GM12878 (cell line): ENCODE data around the gene DGKB. TPM values are rescaled to one million over a fixed set of nuclear protein-coding genes. Genes with fewer than 3 reads are reported as not detected.

Experiments
- ATAC-seq: fragments of 200-7000 bp; cut with Tn5 transposase; 3 replicates; pipeline ENCODE4 v1.9.1; 2020; ENCODE audit warnings: mild to moderate bottlenecking, moderate library complexity
- BruUV-seq: library from RNA; stranded (reverse); fragments of 400-500 nt; replicated peaks from 2 replicates; lab custom pipeline; 2021; lab: Mats Ljungman, UMichigan
- CTCF ChIA-PET: fragments of 300-600 bp; sonication (Branson Sonifier 250); formaldehyde crosslinking; extraction: SDS; loops from one replicate; lab custom pipeline; 2021; ENCODE audit warnings: inconsistent platforms; lab: Yijun Ruan, JAX
- POLR2A ChIA-PET: fragments of 350-600 bp; formaldehyde crosslinking; extraction: SDS; loops from one replicate; lab custom pipeline; 2021; ENCODE audit warnings: inconsistent platforms; lab: Charles Lee
- RAD21 ChIA-PET: fragments of 300-600 bp; sonication (Branson Sonifier 250); formaldehyde crosslinking; loops from one replicate; lab custom pipeline; 2023; ENCODE audit warnings: antibody characterized with exemption; ENCODE audit not compliant: unreplicated experiment; lab: Charles Lee
- SMC1A ChIA-PET: fragments of 300-600 bp; sonication (Branson Sonifier 250); formaldehyde crosslinking; loops from one replicate; lab custom pipeline; 2023; ENCODE audit not compliant: unreplicated experiment, uncharacterized antibody; lab: Charles Lee
- DNase-seq: peaks from one replicate; pipeline ENCODE4 v3.0.0-alpha.2; 2011; ENCODE audit warnings: low read depth, low spot score
- FAIRE-seq: peaks from 3 replicates; lab custom pipeline; 2011; peaks lifted over from hg19 to GRCh38; lab: Jason Lieb, UNC
- H2AFZ ChIP-seq: 2 replicates; pipeline ENCODE4 v1.6.0; 2011; ENCODE audit warnings: low read depth, low read length, control low read depth; ENCODE audit not compliant: control insufficient read depth
- H3K27ac ChIP-seq: 2 replicates; pipeline ENCODE4 v1.5.1; 2011; ENCODE audit warnings: control low read depth; ENCODE audit not compliant: control insufficient read depth, insufficient read depth
- H3K27me3 ChIP-seq, 2 experiments: replicated peaks in 1 of 2; 2 replicates each; pipeline versions ENCODE4 v1.6.0 to v1.6.1; 2011; ENCODE audit warnings: low read length in 1 of 2; ENCODE audit not compliant: control insufficient read depth in 2 of 2, insufficient read depth in 2 of 2
- H3K36me3 ChIP-seq, 2 experiments: 2 replicates each; pipeline ENCODE4 v1.5.1; 2011; ENCODE audit warnings: low read length in 1 of 2; ENCODE audit not compliant: control insufficient read depth in 2 of 2, insufficient read depth in 2 of 2
- H3K4me1 ChIP-seq: 2 replicates; pipeline ENCODE4 v1.6.1; 2011; ENCODE audit warnings: mild to moderate bottlenecking, low read length, moderate library complexity, mixed read lengths; ENCODE audit not compliant: control insufficient read depth, insufficient read depth
- H3K4me2 ChIP-seq: 2 replicates; pipeline ENCODE4 v1.6.0; 2011; ENCODE audit warnings: control low read depth; ENCODE audit not compliant: control insufficient read depth, insufficient read depth
- H3K4me3 ChIP-seq: fragments of 200-600 bp; sonication (generic); 2 replicates; pipeline ENCODE4 v1.5.1; 2016
- H3K79me2 ChIP-seq: 2 replicates; pipeline ENCODE4 v1.6.0; 2011; ENCODE audit warnings: low read length; ENCODE audit not compliant: control insufficient read depth, insufficient read depth
- H3K9ac ChIP-seq: 2 replicates; pipeline ENCODE4 v1.8.0; 2011; ENCODE audit warnings: low read length, control low read depth, mixed read lengths; ENCODE audit not compliant: control insufficient read depth, insufficient read depth
- H3K9me3 ChIP-seq: replicated peaks from 3 replicates; pipeline ENCODE4 v1.5.1; 2011; ENCODE audit warnings: mild to moderate bottlenecking, low read length; ENCODE audit not compliant: control insufficient read depth, insufficient read depth
- H4K20me1 ChIP-seq: 2 replicates; pipeline ENCODE4 v1.6.0; 2011; ENCODE audit not compliant: control insufficient read depth, insufficient read depth
- BCLAF1 ChIP-seq: fragments of 450-650 bp; IDR thresholded peaks from 2 replicates; pipeline ENCODE4 v1.6.1; 2017; ENCODE audit warnings: antibody characterized with exemption, mild to moderate bottlenecking, moderate library complexity
- DPF2 ChIP-seq: fragments of 450-650 bp; IDR thresholded peaks from 2 replicates; pipeline ENCODE4 v1.6.1; 2017; ENCODE audit warnings: mild to moderate bottlenecking
- E2F4 ChIP-seq: IDR thresholded peaks from 2 replicates; pipeline ENCODE4 v1.6.1; 2012; ENCODE audit warnings: low read depth, low read length, improper control_type of control experiment
- IRF4 ChIP-seq: IDR thresholded peaks from 2 replicates; pipeline ENCODE4 v1.6.1; 2011; ENCODE audit warnings: low read depth, low read length
- KDM1A ChIP-seq: fragments of 200-600 bp; sonication (generic); IDR thresholded peaks from 2 replicates; pipeline ENCODE4 v1.6.1; 2016; ENCODE audit warnings: borderline replicate concordance
- NFXL1 ChIP-seq: fragments of 450-650 bp; IDR thresholded peaks from 2 replicates; pipeline ENCODE4 v1.6.1; 2017; ENCODE audit warnings: antibody characterized with exemption, mild to moderate bottlenecking, borderline replicate concordance
- NFYA ChIP-seq: IDR thresholded peaks from 2 replicates; pipeline ENCODE4 v1.6.1; 2011; ENCODE audit warnings: low read depth, mild to moderate bottlenecking, low read length, improper control_type of control experiment, borderline replicate concordance
- NFYB ChIP-seq: IDR thresholded peaks from 2 replicates; pipeline ENCODE4 v1.6.1; 2011; ENCODE audit warnings: low read depth, mild to moderate bottlenecking, low read length, improper control_type of control experiment, moderate library complexity; ENCODE audit not compliant: insufficient read depth
- RUNX3 ChIP-seq: IDR thresholded peaks from 2 replicates; pipeline ENCODE4 v1.6.1; 2012; ENCODE audit warnings: low read length, inconsistent platforms
- ZBTB4 ChIP-seq: fragments of 450-650 bp; formaldehyde crosslinking; IDR thresholded peaks from 2 replicates; pipeline ENCODE4 v1.4.0; 2022; ENCODE audit warnings: mild to moderate bottlenecking, moderate library complexity
- WGBS: methylation state at CpG from one replicate; pipeline ENCODE4 v1.1.6; 2016; ENCODE audit warnings: low lambda C conversion rate; ENCODE audit not compliant: insufficient replicate concordance, insufficient coverage; ENCODE audit errors: missing lambda C conversion rate; 5-methylcytosine and 5-hydroxymethylcytosine counted together
- in situ Hi-C: fragments of 300-500 bp; cut with MboI; formaldehyde crosslinking; loops from 9 replicates; pipeline ENCODE4 v1.14.3; 2018; ENCODE audit warnings: mixed read lengths
- intact Hi-C: fragments of 100-400 bp; cut with micrococcal nuclease; formaldehyde crosslinking; loops from one replicate; pipeline ENCODE4 v1.14.2; 2022; ENCODE audit not compliant: unreplicated experiment
- polyA plus RNA-seq, 11 experiments: library from polyadenylated mRNA; depleted of rRNA in 4 of 11; unstranded in 6 of 11; stranded (reverse) in 5 of 11; fragments of >200 nt; fragmentation: Nextera tagmentation in 4 of 11; fragmentation: Illumina TruSeq in 1 of 11; extraction: Ambion mirVana in 4 of 11; extraction: Trizol in 1 of 11; gene quantifications; 1 replicate in 1 of 11; 2 replicates in 10 of 11; pipeline versions ENCODE4 v1.2.1 to v1.2.3, GENCODE V29; 2011 to 2016; ENCODE audit warnings: inconsistent platforms in 2 of 11, missing spikeins in 2 of 11, low read depth in 1 of 11
- total RNA-seq, 4 experiments: library from RNA; depleted of rRNA in 3 of 4; stranded (reverse); fragments of >200 nt in 3 of 4; fragmentation: Illumina TruSeq in 1 of 4; extraction: Trizol in 1 of 4; gene quantifications; 2 replicates each; pipeline versions ENCODE4 v1.2.1 to v1.2.3, GENCODE V29; 2013 to 2021
- TF ChIP-seq, protein P1 (sequence below): IDR thresholded peaks from 2 replicates; pipeline ENCODE4 v1.6.1; 2012; ENCODE audit warnings: low read depth, low read length, improper control_type of control experiment

DGKB gene
- total and polyA plus RNA-seq, 10 of the 15 experiments (the other 5 are each of a cell fraction or from before 2014, with no cell fraction given): 0.02 to 0.10 (median 0.04) TPM; not detected in 6

DNA sequence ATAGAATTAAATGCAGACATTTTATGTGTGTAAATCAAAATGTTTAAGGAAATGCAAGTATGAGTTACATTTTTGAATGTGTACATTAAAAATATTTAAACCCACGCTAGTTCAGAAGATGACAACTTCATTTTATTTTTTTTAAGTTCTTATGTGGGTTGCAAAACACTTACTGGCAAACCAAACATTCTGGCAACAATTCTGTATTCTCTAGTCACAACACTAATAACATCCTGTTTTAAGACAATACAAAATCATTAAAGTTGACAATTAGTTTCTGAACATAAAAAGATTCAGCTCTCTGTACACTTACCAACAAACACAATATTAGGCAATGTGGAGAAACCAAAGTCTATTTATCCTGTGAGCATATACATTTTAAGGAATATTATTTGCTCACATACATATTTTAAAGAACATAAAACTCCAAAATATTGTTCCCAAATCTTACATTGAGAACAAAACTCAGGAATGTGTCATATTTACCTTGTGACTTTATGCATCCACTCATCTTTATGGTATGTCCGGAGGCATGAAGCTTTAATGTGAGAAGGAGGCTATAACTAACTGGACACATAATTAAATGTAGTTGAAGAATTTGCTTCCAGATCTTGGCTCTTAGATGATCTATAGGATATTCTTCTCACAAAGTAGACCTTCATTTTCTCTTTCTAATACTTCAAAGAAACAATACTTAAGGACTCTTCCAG lies 134.7 kb downstream of the DGKB start:
- ChIA-PET RAD21 (no interaction called here), SMC1A (interaction anchor here (0.7 to 1.5 kb wide), 2 partner anchors 9 to 26 kb away, joined by 4 read pairs; no protein-coding TSS in a partner anchor), POLR2A (no interaction called here), CTCF (no interaction called here)
- H2AFZ ChIP-seq: no peak overlapping the region
- no peak overlapping the region for H3K27ac ChIP-seq
- 25% methylated on average over 2 of the region's 2 CpGs for WGBS
- H3K79me2 ChIP-seq: no peaks in the 10 kb centered on the region
- no peaks in the 10 kb centered on the region for H3K4me1 ChIP-seq
- no peak overlapping the region for H3K9ac ChIP-seq
- no peaks in the 10 kb centered on the region for H3K36me3 ChIP-seq
- no peak overlapping the region for H3K4me3 ChIP-seq
- TF ChIP-seq RUNX3 (no peak), ZBTB4 (CRISPR knock-in tag) (no peak), BCLAF1 (no peak), NFXL1 (no peak), NFYA (no peak), NFYB (no peak), DPF2 (no peak), IRF4 (no peak), E2F4 (no peak), KDM1A (no peak)
- TF ChIP-seq, protein P1, sequence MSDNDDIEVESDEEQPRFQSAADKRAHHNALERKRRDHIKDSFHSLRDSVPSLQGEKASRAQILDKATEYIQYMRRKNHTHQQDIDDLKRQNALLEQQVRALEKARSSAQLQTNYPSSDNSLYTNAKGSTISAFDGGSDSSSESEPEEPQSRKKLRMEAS: no peak
- ATAC-seq (no peak), DNase-seq (no peak), FAIRE-seq (no peak)
- H3K9me3 ChIP-seq: no peaks in the 10 kb centered on the region
- no peaks in the 10 kb centered on the region for H3K27me3 ChIP-seq
- H3K4me2 ChIP-seq: no peak overlapping the region
- in situ Hi-C loops (no loop called here), intact Hi-C loops (no loop called here)
- no TSS peak for BruUV-seq
- no peaks in the 10 kb centered on the region for H4K20me1 ChIP-seq
